ENCODE results near the gene GSG1L.

Gene GSG1L

DNA sequence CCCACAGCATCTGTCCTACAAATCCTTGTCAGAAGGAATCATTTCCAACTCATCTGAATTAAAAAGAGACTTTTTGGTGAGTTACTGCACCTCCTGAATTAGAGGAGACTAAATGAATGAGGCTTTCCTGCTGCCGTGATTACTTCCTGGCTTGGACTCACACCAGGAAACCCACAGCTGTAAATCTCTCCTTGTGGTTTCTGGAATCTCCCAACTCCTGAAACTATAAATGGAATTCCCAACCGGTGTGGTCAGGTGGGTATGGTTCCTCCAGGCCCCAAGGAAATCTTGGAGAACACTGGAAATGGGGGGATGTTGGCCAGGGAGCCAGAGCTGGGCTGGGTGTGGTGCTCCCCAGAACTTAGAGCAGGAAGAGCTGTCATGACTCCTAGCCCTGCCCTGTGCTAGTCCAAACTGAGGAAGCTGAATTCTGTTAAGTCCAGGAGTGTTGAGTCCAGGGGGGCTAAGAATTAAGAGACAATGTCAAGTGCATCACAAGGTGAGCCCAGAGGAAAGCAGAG lies 216.4 kb downstream of the GSG1L start:
- no peak for DNase-seq

DNA sequence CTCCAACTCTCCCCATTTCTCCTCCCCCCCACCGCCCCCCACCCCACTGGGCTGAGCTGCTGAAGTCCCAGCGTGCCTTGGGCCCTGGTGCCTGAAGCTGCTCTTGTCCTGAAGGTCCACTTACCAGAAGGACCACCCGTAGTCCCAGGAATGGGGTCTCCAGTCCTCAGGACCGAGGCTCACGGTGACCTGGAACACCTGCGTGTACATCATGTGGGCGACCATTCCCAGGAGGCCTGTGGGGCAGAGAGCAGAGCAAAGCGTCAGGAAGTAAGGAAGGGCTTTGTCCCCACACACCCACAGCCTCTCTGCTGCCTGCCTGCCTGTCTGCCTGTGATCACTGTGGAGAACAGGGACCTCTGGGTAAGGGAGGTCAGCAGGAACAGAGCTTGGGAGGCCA lies 218.7 kb downstream of the GSG1L start:
- no peak for DNase-seq

DNA sequence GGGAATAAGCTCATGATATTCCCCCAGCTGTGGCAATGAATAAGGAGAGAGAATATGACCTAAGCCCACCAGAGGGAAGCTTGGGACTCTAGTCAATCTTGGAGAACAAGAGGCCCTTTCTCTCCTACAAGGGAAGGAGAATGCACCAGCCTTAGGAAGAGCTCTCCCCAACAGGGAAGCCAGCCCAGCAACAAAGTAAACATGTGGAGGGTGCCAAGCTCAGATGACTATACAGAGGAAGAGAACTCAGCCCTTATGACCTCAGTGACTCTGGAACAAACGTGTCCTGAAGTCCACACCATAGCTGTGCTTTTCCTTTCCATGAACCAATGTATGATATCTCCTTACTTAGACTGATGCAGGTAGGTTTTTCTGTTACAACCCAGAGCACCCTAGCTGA lies 219.7 kb downstream of the GSG1L start:
- DNase-seq = no peak

DNA sequence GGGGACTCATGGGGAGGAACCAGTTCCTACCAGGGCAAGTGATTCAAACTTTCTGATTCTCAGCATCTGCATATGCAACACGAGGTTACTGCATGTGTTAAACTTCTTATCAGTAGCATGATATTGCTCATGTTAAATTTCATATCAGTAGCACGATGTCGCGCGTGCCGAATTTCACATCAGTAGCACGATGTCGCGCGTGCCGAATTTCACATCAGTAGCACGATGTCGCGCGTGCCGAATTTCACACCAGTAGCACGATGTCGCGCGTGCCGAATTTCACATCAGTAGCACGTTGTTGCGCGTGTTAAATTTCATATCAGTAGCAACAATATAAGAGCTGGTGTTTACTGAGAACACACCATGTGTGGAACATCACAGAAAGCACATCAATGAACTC lies 221.6 kb downstream of the GSG1L start:
- no peak for DNase-seq

DNA sequence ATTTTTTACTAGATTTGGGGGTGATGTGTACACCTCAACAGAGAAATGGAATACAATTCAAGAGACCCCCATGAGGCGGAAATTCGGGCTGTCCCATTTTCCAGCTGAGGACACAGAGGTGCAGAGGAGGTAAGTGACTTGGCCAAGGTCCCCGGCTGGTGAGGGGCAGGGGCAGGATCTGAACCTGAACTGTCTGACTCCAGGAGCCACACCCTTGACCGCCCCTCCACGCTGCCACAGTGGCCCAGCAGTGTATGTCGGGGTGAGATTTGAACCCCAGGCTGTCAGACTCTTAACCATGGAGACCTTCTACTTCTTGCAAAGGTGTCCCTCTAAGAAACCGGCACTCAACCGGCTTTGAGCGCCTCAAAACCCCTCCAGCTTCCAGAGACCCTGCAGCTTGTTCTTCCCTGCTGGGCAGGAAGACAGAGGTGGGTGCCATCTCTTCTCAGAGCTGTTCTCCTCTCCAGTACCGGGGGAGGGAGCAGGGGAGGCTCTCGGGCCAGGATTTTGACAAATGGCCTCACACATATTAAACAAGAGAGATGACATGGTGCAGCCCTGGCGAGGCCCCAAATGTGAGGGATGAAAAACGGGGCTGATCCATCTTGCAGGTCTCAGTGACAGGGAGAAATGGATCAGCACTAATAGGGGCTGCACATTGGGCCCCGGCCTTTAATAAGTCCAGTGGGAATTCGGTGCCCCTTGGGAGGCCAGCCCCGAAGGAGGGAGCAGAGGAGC lies 222.3 kb downstream of the GSG1L start:
- DNase-seq = no peak

DNA sequence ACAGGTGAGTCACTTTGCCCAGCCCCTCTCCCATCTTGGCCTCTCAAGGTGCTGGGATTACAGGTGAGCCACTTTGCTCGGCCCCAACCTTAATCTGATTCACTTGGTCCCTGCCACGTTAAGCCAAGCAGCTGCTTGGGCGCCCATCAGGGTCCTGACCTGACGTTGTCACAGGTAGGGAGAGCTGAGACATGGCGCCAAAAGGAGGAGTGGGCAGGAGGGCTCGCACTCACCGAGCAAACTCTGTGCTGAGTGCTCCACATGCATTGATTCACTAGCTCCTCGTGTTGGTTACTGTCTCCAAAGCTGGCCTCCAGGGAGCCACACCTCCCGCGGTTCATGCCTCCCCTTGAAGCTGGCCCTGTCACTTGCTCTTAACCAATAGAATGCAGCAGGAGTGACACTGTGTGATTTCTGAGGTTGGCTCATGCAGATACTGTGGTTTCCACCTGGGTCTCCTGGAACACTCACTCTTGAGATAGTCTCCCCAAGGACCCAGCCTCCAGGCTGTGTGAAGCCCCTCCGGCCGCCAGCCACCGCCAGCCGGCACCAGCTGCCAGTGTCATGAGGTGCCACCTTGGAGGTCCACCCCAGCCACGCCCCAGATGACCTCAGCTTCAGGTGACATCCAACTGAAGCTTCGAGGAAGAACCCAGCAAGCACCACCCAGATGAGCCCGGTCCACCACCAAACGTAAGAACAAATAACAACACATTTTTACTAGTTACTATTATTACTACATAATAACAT lies 223.0 kb downstream of the GSG1L start:
- no peak for DNase-seq

DNA sequence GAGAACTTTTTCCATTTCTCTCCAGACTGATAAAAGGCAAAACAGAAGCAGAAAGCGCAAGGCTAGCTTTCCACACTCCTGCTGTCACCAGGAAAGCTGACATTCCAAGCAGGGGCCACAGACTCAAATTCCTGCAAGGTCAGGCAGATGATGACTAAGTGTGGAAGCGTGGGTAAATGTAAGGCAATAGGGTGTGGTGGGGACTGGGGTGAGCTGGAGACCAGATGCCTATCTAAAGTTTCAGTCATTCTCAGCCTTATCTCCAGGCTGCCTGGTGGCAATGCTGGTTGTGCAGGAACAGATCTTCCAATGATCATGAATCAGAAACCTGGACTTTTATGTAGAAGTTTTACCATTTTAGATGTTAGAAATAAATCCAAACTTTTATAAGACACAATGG lies 224.1 kb downstream of the GSG1L start:
- DNase-seq = no peak

DNA sequence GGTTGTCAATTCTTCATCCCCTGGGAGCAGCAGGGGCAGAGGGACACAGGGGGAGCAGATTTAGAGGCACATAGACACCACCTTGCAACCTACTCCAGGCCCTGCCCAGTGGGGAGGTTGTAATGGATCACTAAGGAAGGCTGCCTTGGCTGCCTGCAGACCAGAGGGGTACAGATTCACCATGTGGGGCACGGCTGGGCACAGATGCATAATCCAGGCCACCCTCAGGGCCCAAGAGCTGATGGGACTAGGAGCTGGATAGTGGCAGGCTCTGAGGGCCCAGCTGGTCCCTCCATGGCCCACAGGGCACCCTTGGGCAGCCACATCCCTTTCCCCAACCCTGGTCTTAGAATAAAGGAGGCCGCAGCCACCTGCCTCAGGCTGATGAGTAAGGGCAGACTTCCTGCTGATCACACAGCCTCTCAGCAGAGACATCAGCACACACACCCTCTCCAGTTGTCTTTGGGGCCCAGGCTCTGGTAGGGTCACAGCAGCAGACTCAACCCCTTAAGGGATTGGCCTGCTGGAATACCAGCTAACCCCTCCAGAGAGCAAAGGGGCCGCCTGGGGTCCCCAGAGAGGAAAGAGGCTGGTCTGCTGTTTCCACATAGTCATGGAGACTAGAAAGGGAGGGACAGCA lies 224.9 kb downstream of the GSG1L start:
- DNase-seq = no peak

DNA sequence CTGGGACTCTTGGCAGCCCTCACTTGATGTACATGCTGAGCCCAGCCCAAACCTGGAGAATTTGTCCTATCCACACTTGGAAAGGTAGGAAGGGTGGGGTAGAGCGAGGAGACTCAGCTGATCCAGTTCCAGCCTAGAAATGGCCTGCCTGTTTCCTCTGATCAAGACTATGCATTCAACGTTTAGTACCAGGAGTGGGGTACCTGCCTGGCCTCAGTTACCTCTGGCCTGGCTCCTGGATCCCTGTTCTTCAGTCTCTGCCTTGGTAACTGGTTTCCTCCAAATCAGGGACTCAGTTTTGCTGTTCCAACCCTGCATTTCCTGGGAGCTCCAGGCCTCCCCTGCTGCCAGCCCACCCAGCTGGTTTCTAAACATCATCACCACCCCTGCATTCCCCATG lies 233.5 kb downstream of the GSG1L start:
- DNase-seq = no peak

DNA sequence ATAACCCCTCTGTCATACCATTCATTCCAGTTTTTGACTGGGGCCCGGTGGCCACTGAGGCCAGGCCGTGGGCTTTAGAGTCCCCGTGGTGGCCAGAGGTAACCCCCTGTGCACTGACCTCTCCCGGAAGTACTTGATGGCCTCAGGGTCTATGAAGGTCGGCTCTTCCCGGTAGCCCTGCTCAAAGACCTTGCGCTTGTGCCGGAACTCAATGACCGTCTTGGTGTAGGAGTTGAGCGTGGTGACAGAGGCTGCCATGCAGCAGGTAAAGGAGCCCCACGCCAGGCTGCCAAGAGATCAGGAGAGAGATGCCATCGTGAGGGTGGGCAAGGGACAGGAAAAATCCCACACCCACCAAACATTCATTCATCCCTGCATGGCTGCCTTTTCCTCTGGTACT lies 234.8 kb downstream of the GSG1L start:
- DNase-seq = no peak

DNA sequence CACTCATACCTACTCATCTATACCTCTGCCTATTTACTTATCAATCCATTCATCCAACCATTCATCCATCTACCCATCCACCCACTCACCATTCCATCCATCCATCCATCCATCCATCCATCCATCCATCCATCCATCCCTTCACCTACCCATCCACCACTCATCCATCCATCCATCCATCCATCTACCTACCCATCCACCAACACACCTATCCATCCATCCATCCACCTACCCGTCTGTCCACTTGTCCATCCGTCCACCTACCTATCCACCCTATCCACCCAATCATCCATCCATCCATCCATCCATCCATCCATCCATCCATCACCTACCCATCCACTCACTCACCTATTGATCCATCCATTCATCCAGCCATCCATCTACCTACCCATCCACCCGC lies 235.7 kb downstream of the GSG1L start:
- DNase-seq = no peak

DNA sequence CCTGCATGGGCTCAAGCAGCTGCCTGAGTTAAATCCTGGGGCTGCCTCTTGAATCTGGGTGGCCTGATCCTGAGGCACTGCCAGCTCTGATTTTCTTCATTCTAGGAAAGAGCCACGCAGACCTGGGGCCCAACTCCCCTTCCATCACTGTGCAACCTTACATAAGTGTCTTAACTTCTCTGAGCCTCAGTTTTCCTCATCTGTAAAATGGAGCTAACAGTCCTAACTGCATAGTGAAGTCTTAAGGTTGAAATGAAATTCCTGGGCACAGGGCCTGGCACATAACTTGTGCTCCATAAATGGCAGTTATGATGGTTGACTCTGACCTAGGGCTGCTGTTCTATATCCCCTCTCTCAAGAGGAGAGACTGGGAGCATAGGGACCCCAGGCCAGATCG lies 236.6 kb downstream of the GSG1L start:
- no peak for DNase-seq

DNA sequence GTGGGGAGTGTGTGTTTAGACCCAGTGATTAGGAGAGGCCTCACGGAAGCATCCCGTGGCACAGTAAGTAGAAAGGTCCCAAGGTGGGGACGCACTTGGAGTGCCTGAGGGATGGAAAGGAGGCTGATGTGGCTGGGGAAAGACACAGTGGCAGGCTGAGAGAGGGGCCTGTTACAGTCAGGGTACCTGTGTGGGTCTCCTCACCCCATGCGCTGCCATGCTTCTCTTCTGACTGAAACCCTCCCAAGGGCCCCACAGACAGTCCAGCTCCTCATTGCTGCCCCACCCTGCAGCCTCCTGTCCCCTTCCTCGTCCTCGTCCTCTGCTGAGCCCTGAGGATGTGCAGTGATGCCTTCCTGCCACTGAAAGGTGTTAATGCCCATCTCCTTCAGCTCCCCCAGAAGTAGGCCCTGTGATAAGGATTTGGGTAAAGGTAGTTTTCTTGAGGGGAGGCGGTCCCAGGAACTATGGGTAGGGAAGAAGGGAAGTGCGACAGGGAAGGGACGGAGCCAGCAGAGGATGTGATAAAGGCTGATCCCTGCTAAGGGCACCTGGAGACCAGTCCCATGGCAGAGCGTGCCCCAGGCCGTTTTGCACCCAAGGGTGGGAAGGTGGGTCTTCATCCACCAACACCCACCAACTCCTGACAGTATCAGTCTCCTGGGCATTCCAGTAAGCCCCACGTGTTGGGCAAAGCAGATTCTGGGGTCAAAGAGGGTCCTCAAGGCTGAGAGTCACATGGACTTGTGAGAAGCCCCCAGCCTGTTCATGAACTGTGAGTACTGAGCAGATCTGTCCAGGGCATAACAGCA lies 237.2 kb downstream of the GSG1L start:
- no peak for DNase-seq

DNA sequence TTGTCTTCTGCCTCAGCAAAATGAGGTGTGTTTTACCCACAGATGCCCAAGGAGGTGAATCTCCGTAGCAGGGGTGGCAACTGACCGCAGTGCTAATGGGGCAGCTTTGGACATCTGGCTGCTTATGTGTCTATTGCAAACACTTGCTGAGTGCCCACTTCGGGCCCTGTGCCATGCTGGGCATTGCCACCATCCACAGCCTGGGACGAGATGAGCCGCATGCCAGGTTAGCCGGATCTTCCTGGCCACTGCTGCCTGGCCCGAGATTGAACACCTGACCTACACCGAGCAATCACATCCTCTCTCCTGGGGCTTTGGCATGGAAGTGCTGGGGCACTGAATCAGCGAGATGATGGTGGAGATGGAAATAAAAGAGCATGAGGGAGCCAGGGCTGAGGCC lies 238.7 kb downstream of the GSG1L start:
- DNase-seq = no peak

DNA sequence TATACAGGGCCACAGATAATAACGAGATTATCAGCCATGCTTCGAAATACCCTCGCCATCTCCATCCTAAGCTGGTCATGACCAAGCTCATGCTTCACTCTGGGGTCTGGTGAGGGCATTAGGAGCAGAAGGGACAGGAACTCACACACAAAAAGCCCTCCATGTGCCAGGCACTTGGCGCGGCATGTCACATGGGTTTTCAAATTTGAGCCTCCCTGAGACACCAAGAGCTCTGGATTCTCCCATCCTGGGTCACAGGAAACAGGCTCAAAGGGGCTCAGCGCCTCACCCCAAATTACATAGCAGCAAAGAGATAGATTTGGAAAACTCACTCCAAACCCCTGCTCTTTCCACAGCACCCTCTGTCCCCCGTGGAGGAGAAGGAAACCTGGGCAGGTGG lies 239.5 kb downstream of the GSG1L start:
- DNase-seq = no peak

DNA sequence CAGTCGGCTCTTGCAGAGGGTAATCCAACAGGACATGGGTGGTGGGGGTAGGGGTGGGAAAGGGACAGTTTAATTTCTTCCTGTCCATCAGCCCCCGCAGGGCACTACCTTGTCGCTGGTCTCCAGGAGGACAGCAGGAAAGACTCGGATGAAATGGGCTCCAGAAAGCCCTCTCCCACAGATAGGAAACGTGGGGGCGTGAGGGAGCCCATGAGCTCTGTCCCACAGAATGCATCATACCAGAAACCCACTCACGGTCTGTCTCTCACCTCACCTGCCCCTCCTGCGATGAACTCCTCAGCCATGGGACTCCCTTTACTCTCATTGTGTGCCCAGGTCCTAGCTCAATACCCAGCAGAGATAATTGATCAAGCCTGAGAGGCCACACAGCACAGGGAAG lies 240.1 kb downstream of the GSG1L start:
- DNase-seq = no peak

DNA sequence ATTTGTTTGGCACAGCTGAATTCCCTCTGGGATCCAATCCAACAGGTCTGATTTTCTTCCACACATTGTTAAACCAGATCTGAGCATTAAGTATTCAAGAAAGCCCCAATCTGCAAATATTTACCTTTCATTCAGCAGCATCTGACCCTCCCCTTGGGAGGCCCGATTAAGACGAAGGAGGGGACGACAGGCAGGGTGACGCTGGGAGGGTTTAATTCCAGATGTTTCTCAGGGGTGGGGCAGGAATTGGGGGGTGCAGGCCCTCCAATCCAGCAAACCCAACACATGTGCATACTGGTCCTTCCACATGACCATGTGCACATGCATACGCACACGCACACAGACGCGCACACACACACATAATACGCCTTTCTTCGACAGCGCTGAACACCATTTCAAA lies 240.5 kb downstream of the GSG1L start:
- no peak for DNase-seq

DNA sequence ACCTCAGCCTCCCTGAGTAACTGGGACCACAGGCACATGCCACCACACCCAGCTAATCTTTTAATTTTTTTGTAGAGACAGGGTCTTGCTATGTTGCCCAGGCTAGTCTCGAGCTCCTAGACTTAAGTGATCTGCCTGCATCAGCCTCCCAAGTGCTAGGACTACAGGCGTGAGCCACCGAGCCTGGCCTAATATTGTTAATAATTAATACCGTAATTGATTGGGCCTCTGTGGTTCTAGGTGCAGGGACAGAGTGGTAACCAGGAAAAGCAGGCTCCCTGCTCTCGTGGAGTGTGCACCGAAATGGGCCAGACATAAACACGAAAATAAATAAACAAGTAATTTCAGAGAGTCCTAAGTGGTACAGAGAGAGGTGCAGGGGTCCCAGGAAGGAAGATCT lies 241.0 kb downstream of the GSG1L start:
- no peak for DNase-seq

DNA sequence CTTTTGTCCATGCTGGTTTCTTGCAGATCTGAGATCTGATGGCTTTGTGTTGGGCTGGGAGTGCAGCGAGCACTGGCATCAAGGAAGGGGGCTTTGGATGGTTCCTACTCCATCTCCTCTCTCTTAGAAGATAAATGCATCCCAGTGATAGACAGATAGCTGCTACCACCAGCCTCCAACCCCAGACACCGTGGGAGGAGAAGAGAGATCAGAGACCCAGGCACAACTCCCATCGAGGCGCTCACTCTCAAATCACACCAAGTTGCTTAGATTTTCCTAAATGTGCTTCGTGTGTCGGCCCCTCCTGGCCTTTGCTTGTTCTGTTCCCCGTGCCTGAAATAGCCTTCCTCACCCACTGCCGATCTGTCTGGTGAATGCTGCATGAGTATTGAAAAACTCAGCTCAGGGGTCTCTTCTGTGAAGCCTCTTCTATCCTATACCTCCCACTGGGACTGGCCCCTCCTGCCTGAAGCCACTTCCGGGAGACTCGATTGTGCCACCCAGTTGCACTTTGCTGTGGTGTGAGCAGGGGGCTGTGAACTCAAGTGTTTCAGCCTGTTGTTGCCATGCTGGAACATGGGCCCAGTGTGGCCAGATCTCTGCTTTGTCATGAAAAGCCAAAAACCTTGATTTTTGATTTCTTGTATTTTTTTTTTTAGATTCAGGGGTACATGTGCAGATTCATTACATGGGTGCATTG lies 242.7 kb downstream of the GSG1L start:
- no peak for DNase-seq

DNA sequence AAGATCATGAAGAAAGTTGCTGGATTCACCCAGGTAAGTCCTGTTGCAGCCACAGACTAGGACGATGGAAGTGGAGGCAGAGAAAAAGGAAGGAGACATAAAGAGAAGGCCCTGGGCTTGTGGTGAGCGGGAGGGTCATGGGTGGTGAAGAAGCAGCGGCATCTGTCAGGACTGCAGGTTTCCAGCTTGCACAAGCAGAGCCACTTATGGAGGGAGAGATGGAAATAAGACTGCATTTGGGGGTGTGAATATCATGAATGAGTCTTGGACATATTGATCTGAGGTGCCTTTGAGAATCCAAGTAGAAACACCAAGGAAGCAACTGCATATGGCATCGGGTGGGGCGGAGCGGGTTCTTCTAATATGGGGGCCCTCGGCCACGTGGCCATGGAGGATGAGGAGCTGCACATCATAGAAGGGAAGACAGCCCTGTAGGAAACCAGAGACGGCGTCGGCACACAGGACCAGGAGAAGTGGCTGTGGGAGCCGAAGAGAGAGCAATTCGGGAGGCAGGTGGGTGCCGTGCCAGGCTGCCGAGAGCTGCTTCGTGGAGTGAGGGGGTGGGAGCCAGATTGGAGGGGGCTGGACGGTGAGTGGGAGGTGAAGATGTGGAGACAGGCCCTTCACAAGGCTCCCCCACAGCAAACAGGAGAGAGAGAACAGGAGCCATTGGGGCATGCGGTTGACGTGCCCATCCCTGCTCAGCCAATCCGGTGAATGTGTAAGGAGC lies 243.5 kb downstream of the GSG1L start:
- no peak for DNase-seq

DNA sequence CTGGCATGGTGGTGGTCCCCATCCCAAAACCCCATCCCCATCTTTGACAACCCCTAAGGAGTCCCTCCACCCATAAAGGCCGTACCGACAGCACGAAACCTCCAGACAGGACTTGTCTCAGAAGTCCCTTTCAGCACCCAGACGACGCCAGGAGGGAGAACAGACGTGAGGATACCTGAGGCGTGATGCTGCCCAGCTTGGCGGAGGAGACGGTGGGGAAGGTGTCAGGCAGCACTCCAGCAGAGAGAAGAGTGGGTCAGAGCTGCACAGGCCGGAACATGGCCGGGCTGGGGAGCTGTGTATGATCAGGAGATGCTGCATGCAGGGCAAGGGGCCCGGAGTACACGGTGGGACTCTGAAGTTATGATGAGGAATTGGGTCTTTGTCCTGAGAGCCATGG lies 244.2 kb downstream of the GSG1L start:
- DNase-seq = no peak

DNA sequence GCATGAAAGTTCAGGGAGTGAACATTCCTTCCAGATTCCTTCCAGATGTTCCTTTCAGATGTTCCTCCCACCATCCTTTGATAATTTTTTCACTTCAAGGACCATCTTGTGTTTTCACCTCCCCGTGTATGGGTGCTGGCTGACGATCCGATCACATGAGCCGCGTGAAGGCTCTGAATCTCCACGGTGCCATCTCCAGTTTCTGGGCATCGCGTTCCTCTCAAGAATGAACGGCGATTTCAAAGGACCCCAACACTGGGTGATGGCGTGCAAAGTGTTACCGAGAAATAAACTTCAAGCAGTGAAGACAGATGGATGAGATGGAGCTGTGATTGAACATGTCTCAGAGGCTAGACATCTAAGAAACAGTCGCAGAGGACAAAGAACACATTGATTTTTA lies 245.3 kb downstream of the GSG1L start:
- DNase-seq = no peak

Data from inflammatory macrophage (primary cell).